NCI-H2107 (cell line): Measurements from ENCODE around the gene SMG7.

Experiments used
- DNase-seq: peaks from one replicate; lab custom pipeline; 2025; lab: John Stamatoyannopoulos, UW

The SMG7 gene

DNA sequence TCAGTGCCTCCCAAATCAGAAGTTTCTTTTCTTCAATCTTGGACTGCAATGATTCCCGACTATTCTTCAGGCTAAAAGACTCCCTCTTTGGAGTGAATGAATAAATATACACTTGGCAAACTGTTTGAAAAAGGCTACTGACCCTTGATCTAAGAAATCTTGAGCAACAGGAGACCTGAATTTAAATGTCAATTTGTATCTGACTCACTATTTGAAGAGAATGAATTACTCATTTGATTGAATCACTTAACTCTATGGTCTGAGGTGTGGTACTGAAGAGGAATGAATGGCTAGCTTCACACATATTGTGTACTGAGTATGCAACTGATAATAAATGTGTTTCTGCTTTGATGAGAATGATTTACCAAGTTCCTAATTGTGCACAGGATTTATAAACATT lies 4.6 kb upstream of the SMG7 start:
- no peak for DNase-seq

GRCh38 chr1:183470147-183470960 lies 1.9 kb upstream of the SMG7 start:
- peak; percentile 84 for DNase-seq

DNA sequence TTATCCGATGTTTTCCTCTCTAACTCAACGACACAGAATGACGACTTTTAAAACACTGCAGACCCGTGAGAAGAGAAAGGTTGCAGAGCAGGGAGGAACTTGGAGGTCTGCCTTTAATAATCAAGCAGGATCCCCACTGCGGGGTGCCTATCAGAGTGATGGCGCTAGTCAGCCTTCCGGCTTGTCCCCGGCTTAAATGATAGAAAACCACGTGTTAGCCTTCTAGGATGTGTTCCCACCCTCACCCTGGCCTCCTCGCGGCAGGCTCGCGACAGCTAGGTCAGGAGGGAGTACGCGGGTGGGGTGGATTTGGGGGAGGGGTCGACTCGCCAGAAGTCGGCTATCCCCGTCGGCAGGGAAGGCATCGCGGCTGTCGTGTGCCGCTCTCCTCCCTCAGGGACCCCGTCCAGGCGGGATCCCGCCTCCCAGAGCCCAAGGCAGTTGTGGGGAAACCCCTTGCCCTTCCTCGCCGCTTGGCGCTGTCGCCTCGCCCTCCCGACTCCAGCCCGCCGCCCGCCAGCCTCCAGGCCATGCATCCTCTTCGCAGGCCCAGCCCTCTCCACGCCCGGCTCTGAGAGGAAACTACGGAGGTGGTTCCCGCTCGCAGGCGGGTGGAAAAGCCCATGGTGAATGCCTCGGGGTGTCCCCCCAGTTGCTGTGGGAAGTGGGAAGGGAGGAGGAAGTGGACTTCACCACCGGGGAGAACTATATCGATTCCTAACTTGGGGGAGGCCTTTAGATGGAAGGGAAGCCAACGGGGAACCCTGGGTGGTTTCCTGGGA lies 1.1 kb upstream of the SMG7 start:
- peak; percentile 75 for DNase-seq

DNA sequence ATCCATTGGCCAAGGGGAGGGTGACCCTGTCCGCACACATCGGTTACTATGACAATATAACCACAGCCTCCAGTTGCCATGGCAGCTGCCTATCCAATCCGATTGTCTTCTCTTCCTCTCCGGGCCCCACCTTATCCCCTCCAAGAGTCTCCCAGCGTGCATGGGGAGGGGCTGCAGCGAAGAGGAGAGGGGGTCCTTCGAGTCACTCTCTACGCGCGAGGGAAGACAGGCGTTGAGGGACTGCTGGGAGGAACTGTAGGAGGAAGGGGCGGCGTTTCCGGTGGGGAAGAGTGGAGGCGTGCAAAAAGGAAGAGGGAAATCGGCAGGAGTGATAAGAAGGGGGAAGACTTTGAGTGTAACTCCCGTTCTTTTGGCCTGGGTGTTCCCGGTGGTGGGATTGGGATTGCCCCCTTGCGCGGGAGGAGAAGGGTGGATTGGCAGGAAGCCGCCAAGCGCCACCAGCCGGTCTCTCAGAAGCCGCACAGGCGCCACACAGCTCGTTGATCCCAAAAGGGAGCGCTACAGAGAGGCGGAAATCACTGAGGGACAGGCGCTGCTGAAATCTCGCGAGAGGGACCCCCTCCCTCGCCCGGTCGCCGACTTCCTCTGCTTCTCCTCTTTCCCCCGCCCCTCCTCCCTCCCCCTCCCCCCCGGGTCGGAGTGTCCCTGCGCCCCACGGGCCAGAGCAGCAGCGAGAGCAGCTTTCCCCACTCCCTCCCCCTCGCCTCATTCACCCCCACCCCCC lies 384 bp upstream of the SMG7 start:
- peak; percentile 94 for DNase-seq

GRCh38 chr1:183473217-183473536 lies 878 bp downstream of the SMG7 start:
- no peak for DNase-seq

GRCh38 chr1:183476081-183476480 lies 3.8 kb downstream of the SMG7 start:
- DNase-seq: no peak

- no peak for DNase-seq
Observed at GRCh38 chr1:183477986-183478781, 5.9 kb downstream of the SMG7 start.

- DNase-seq: no peak
Observed at GRCh38 chr1:183480971-183481441, 8.7 kb downstream of the SMG7 start.

- no peak for DNase-seq
Observed at GRCh38 chr1:183483224-183483623, 10.9 kb downstream of the SMG7 start.

GRCh38 chr1:183484254-183484653 lies 12.0 kb downstream of the SMG7 start:
- no peak for DNase-seq

GRCh38 chr1:183484851-183485250 lies 12.6 kb downstream of the SMG7 start:
- no peak for DNase-seq

- no peak for DNase-seq
Observed at GRCh38 chr1:183487674-183488442, 15.6 kb downstream of the SMG7 start.

GRCh38 chr1:183490932-183491331 lies 18.6 kb downstream of the SMG7 start:
- no peak for DNase-seq

- no peak for DNase-seq
Observed at GRCh38 chr1:183493540-183494245, 21.4 kb downstream of the SMG7 start.

DNA sequence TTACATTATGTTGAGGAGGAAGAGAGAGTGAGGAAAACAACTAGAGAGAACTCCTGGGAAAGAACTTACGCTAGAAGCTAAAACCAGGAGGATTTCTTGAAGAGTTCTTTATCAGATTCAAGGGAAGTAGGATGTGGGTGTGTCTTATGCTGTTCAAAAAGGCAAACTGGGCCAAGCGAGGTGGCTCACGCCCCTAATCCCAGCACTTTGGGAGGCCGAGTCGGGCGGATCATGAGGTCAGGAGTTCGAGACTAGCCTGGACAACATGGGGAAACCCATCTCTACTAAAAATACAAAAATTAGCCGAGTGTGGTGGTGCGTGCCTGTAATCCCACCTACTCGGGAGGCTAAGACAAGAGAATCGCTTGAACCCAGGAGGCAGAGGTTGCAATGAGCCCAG lies 23.1 kb downstream of the SMG7 start:
- no peak for DNase-seq

DNA sequence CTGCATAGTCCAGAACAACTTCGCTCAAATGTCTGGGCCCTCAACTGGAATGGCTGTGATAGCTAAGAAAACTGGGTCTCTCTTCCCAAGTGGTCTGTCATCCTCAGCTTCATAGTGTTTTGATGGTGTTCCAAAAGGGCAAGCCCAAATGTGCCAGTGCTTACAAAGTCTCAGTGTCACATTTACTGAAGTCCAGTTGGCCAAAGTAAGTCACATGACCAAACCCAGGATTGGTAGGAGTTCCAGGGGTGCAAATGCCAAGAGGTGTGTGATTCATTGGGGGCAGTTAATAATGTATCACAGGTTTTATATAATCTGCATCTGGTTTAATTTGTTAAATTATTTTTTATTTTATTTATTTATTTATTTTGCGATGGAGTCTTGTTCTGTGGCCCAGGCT lies 24.9 kb downstream of the SMG7 start:
- no peak for DNase-seq

- no peak for DNase-seq
Observed at GRCh38 chr1:183498342-183498991, 26.2 kb downstream of the SMG7 start.

DNA sequence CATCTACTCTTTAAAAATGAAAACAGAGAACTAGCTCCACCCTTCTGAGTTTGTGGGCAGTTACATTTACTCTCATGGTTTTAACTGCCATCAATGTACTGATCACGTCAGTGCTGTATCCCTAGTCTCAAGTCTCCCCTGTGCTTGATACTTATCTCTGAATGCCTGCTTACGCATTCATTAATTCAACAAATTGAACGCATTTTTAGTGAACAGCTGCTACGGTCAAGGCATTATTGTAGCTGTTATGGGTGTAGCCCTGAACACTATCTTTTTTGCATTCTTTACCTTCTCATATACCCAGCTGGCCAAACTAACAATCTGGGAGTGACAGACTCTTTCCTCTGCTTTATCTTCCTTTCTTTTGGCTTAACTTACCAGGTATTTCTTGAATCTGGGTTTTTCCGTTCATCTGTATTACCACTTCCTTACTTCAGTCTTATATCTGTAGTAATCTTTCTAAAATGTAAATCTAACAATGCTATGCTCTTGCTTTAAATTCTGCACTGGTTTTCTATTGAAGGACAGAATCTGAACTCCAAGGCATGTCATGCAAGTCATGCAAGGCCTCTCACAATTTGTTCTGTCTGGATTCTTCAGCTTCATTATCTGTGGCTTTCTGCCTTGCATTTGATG lies 33.3 kb downstream of the SMG7 start:
- DNase-seq: no peak

DNA sequence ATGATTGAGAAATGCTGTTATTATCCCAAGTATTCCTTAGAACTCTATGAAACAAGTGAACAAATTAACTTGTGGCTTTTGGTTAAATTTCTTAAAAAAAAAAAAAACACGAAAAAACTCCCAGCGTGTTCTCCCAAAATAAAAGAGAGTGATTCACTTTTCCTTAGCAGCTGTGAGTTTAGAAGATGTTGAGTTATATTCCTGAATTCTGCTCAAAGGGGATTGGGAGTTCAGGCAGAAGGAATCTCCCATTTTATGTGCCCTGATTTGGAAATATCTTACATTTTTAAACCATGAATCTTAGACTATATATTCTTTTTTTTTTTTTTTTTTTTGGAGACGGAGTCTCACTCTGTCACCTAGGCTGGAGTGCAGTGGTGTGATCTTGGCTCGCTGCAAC lies 34.3 kb downstream of the SMG7 start:
- DNase-seq: no peak
